Measurements from ENCODE around the gene FUT2.

FUT2 gene

DNA sequence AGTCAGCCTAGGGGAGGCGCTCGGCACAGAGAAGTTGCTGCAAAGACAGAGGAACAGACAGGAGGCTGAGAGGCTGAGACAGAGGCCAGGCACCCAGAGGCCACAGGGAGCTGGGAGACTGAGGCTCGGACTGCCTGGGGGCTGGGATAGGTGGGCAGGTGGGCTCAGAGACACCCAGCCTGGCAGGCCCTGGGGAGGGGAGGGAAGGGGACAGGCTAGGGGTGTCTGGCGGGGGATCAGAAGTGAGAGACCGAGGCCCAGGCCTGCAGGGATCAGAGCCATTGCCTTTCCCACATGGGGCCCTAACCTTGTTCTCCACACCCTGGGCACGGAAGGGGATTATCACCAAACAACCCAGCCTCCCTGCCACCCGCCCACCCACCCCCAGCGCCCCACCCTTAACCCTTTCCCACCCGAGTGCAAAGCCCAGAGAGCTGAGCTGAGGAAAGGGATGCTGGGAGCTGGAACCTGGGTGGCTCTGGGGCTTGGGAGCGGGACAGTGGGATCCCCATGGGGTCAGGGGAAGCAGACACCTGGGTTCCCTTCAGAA, 24.2 kb upstream of the FUT2 start:
- TF ChIP-seq CTCF (IDR thresholded peaks at IDR 0.05) = no peak
- Histone ChIP-seq H3K4me3 (no peak overlapping the region), H3K27ac (no peak overlapping the region)
- DNase-seq (ENCODE audit: low spot score) = no peak

DNA sequence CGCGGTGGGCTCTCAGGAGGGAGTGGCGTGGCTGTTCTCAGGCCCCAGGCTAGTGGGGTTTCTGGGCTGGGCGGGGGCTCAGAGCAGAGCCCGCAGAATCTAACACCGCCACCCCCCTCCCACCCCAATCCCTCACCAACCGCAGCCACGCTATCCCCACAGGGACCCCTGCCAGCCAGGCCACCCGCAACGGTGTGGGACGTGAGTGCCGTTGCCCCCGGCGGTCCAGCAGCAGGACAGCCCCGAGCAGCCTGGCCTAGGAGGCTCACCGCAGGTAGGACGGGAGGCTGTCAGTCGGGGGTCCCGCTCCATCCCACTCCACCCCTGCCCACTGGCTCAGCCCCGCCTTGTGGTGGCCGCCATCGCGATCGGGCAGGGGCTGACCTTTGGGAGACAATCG, 22.8 kb upstream of the FUT2 start, which contains the start of gene NTN5:
TSS of gene NTN5 (minus strand) at position 24 of the 400 bp plus-strand sequence. CDS start 2,031 bp downstream, outside the sequence.
- no peak for TF ChIP-seq CTCF (IDR thresholded peaks at IDR 0.05)
- DNase-seq (ENCODE audit: low spot score) = no peak
- H3K4me3 ChIP-seq = no peak within 1 kb of the TSS
- H3K27ac ChIP-seq = no peak within 1 kb of the TSS

DNA sequence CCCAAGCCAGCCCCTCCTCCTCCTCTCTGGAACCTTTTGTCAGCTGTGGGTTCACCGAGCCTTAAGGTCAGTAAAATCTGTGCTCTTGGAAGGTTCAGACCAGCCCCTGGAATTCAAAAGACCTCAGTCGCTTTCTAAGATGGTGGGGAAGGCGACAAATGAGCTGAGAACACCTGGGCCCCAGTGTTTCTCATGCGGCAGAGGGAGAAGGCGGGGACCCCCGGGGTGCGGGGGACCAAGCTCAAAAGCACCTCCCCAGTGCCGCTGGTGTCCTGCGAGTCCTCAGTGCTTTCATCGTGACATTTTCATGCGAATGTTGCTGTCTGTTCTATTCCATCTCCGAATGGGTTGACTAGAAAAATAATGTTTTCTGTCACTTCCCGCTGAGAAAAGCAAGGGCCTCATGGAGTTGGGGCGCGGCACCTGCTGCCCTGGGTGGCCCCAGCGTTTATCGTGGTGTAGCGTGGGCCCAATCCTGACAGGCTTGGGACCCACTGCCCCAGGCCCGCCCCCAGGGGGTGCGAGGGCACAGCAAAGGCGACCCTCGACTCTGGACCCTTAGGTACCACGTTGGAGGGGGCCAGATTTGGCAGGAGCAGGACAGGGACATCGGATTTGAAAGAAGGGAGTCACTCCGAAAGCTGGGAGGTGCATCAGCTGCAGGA, 22.2 kb upstream of the FUT2 start:
- DNase-seq (ENCODE audit: low spot score) = no peak
- Histone ChIP-seq H3K4me3 (no peak overlapping the region), H3K27ac (no peak overlapping the region)
- no peak for TF ChIP-seq CTCF (IDR thresholded peaks at IDR 0.05)

DNA sequence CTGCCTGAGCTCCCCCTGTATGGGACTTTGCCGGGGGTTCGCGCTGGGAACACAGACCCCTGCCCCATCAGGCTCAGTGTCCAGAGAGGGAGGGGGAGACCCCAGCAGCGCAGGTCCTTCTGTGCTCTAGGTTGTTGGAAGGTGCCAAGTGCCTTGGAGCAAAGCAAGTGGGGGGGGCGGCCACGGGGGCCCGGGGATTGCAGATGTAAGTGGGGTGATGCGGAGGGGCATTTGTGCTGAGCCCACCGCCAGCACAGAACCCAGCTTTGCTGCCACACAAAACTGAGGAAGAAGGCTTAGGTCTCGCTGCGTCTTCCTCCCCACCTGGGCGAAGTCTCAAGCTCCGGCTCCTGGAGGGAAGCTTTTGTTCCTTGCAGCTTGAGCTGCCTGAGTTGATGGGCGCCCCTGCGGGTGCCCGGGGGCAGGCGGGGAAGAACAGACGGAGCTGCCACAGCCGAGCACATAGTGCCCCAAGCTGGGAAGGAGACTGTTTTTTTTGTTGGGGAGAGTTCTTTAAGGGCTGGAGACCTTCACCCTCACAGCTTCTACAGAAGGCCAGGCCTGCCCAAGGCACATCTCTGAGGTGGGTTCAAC, 21.5 kb upstream of the FUT2 start:
- no peak for DNase-seq (ENCODE audit: low spot score)
- TF ChIP-seq CTCF (IDR thresholded peaks at IDR 0.05) = no peak
- Histone ChIP-seq H3K4me3 (no peak overlapping the region), H3K27ac (no peak overlapping the region)

DNA sequence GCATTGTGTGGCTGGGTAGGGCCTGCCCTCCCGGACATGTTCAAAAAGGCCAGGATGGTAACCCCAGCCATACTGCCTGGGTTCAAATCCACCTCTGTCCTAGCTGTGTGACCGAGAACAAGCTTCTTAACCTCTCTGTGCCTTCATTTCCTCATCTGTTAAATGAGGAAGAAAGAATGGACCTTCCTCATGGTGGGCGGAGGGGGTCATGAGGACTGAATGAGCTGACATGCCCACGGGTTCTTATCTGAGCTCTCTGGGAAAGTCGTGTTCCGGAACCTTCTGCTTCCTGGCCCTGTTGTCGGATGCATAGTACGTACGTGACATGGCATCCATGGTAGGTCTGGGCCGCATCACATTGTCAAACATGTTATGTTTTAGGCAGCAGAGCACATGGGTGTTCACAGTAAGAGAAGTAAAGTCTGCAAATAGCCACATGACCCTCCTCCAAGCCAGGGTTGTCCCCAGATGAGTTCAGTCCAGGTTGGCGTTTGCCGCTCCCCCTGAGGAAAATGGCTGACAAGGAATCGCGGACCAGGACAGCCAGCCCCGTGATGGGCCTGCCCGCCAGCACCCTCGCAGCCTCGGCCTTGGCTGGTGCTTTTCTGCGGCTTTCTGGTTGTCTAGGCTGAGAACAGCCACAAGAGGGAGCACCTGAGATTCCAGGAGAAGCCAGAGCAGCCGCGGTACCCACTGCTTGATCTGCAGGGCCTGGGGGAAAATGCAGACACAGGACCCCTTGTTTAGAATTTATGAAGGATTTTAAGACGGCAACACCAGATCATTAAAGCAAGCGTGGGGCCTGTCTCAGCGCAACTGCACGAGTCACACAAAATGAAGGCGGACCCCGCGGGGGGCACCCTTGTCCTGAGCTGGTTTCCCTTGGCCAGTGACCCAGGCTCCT, 20.6 kb upstream of the FUT2 start:
- peak; percentile 82 for DNase-seq (ENCODE audit: low spot score)
- TF ChIP-seq CTCF (IDR thresholded peaks at IDR 0.05) = peak; percentile 81
- Histone ChIP-seq H3K4me3 (peak overlapping the region; percentile 11), H3K27ac (no peak overlapping the region)

DNA sequence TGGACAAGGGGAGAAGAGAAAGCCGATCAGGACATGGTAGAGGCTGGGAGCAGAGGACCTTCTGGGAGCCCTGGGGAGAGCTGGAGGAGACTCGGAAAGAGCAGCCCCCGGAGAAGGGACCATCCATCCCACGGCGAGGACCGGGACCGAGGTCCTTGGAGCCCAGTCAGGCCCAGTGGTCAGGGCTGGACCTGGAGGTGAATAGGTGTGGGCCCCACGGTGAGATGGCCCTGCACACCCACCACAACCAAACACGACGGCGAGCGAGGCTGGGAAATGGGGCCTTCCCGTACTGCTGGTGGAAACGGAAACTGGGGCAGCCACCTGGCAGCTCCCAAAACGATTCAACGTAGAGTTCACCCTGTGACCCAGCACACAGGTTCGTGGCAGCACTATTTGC, 19.3 kb upstream of the FUT2 start:
- no peak overlapping the region for H3K4me3 ChIP-seq
- TF ChIP-seq CTCF (IDR thresholded peaks at IDR 0.05) = no peak
- no peak overlapping the region for H3K27ac ChIP-seq
- no peak for DNase-seq (ENCODE audit: low spot score)
